Stimulated activated CD4-positive, alpha-beta T cell treated with anti-CD3 and anti-CD28 coated beads, Interleukin-12 subunit alpha, Interleukin-12 subunit beta, amount 100 ng/mL, for 24 hours (primary cell): ENCODE measurements around the gene MCM8.

Source experiments
- DNase-seq, 2 experiments: peaks; one replicate each; pipeline ENCODE4 v3.0.0-alpha.2; 2020; ENCODE audit warnings: low read depth in 2 of 2

MCM8 gene

GRCh38 chr20:6040958-6041807 lies 90.7 kb downstream of the MCM8 start:
- DNase-seq, result no peak

GRCh38 chr20:6041808-6042265 lies 91.4 kb downstream of the MCM8 start:
- no peak for DNase-seq

GRCh38 chr20:6044115-6044514 lies 93.7 kb downstream of the MCM8 start:
- no peak for DNase-seq

GRCh38 chr20:6045566-6045965 lies 95.1 kb downstream of the MCM8 start:
- DNase-seq, result no peak

- no peak for DNase-seq
Measured at GRCh38 chr20:6046432-6046831, 96.0 kb downstream of the MCM8 start.

- DNase-seq, result no peak
Measured at GRCh38 chr20:6048391-6048790, 97.9 kb downstream of the MCM8 start.
